ENCODE results near the gene CELSR2. TPM values are rescaled to one million over a fixed set of nuclear protein-coding genes. Genes with fewer than 3 reads are reported as not detected.

The CELSR2 gene
- total and polyA plus RNA-seq, 11 donors = 1.6 to 11.9 (median 7.4) TPM

DNA sequence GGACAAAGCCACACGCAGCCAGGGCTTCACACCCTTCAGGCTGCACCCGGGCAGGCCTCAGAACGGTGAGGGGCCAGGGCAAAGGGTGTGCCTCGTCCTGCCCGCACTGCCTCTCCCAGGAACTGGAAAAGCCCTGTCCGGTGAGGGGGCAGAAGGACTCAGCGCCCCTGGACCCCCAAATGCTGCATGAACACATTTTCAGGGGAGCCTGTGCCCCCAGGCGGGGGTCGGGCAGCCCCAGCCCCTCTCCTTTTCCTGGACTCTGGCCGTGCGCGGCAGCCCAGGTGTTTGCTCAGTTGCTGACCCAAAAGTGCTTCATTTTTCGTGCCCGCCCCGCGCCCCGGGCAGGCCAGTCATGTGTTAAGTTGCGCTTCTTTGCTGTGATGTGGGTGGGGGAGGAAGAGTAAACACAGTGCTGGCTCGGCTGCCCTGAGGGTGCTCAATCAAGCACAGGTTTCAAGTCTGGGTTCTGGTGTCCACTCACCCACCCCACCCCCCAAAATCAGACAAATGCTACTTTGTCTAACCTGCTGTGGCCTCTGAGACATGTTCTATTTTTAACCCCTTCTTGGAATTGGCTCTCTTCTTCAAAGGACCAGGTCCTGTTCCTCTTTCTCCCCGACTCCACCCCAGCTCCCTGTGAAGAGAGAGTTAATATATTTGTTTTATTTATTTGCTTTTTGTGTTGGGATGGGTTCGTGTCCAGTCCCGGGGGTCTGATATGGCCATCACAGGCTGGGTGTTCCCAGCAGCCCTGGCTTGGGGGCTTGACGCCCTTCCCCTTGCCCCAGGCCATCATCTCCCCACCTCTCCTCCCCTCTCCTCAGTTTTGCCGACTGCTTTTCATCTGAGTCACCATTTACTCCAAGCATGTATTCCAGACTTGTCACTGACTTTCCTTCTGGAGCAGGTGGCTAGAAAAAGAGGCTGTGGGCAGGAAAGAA, 25.5 kb downstream of the CELSR2 start:
- DNase-seq = no peak
- no peak overlapping the region for H3K4me3 ChIP-seq
- H3K27me3 ChIP-seq = no peaks in the 10 kb centered on the region
- peak overlapping the region in 1 of 12 donors; percentile 31 for H3K27ac ChIP-seq
- peaks cover 0 to 6% (median 0%) of the 10 kb centered on the region in 9 donors for H3K36me3 ChIP-seq
- peak in 1 of 4 donors; percentile 51 for ATAC-seq
- intact Hi-C loops (cut with DNase I) = loop anchor here in 6 of 10 donors (5.0 to 10.0 kb wide), 2 partner anchors 257 to 260 kb away; partner anchors contain the start of gene GPR61 (in 1 of the 6)
- 76 to 82% (median 81%) methylated on average over 23 to 24 of the region's 24 CpGs for WGBS, 4 donors
- no peaks in the 10 kb centered on the region for H3K9me3 ChIP-seq
- H3K4me1 ChIP-seq = peaks cover 0 to 7% (median 1%) of the 10 kb centered on the region in 12 donors
- TF ChIP-seq, protein P1, sequence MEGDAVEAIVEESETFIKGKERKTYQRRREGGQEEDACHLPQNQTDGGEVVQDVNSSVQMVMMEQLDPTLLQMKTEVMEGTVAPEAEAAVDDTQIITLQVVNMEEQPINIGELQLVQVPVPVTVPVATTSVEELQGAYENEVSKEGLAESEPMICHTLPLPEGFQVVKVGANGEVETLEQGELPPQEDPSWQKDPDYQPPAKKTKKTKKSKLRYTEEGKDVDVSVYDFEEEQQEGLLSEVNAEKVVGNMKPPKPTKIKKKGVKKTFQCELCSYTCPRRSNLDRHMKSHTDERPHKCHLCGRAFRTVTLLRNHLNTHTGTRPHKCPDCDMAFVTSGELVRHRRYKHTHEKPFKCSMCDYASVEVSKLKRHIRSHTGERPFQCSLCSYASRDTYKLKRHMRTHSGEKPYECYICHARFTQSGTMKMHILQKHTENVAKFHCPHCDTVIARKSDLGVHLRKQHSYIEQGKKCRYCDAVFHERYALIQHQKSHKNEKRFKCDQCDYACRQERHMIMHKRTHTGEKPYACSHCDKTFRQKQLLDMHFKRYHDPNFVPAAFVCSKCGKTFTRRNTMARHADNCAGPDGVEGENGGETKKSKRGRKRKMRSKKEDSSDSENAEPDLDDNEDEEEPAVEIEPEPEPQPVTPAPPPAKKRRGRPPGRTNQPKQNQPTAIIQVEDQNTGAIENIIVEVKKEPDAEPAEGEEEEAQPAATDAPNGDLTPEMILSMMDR (IDR thresholded peaks at IDR 0.05) = no peak
- TF ChIP-seq POLR2A (IDR thresholded peaks at IDR 0.05) = no peak

DNA sequence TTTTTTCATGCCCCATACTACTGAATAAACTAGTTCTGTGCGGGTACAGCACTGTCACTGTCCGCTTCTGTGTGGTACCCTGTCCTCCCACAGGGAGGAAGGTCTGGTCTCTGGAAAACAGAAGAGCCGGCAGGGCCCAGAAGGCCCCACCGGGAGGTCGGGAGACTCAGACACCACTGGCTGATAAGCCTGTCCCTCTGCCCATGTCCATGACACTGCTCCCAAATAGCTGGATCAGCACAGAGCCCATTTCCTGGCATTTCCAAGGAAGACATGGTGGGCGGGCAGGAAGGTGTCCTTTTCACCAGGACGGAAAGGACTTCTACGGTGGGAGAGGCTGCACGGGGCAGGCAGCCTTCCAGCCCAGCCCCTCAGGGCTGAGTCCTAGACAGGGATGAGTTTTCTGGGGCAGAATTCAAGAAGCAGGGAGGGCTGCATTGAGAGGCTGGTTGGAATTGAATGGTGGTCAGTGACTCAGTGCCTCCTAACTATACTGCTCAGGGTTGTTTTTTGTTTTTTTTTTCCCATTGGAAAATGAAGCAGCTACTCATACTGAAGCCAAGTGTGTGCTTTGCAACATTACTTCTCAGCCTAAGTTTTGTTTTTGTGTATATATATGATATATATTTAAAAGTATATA, 26.5 kb downstream of the CELSR2 start:
- no peak overlapping the region for H3K4me3 ChIP-seq
- no peak for DNase-seq
- no peak for ATAC-seq
- H3K27me3 ChIP-seq = no peaks in the 10 kb centered on the region
- H3K4me1 ChIP-seq = peaks cover 0 to 7% (median 1%) of the 10 kb centered on the region in 12 donors
- no peak overlapping the region for H3K27ac ChIP-seq
- no peaks in the 10 kb centered on the region for H3K9me3 ChIP-seq
- 53 to 69% (median 58%) methylated on average over 9 of the region's 9 CpGs for WGBS, 4 donors
- peaks cover 0 to 9% (median 0%) of the 10 kb centered on the region in 9 donors for H3K36me3 ChIP-seq
- TF ChIP-seq, protein P1 (IDR thresholded peaks at IDR 0.05) = no peak
- no peak for TF ChIP-seq POLR2A (IDR thresholded peaks at IDR 0.05)
- intact Hi-C loops (cut with DNase I) = loop anchor here in 8 of 10 donors (2.0 to 10.0 kb wide), 4 partner anchors 123 to 259 kb away; partner anchors contain the start of gene GPR61 (in 1 of the 8)

DNA sequence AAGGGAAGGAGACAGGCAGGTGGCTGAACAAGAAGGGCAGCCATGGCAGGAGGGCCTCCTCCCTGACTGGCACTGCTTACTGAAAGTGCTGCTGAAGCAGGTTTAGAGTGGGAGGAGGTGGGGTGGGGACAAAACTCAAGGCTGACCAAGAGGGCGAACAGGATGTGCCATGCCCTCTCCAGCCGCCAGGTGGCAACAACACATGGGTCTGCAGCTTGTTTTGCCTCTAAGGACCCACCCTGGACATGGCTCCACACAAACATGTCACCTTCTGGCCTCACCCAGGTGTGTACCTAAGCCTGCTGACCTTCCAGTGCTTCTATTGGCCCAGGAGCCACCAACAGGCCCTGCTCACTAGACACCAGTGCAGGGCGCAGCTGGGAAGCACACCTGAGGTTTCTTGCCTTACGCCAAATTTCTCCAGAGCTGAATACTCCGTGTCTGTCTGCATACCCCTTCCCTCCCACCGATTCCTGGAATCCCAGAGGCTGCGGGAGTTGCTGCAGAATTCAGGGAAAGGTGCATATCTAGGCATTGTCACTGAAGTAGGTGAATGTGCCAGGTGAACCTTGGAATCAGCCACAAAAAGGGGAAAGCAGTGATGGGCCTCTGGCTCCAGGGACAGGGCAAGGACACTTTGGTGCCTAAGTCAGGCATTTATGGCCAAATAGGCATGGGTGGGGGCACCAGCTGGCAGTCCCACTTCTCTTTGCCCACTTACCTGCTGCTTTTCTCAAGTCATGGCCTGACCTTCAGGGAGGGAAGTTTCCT, 28.3 kb downstream of the CELSR2 start:
- H3K36me3 ChIP-seq = peaks cover 0 to 9% (median 0%) of the 10 kb centered on the region in 9 donors
- WGBS, 4 donors = 68 to 75% (median 74%) methylated on average over 6 to 7 of the region's 7 CpGs
- H3K4me3 ChIP-seq = no peak overlapping the region
- H3K4me1 ChIP-seq = peaks cover 0 to 24% (median 7%) of the 10 kb centered on the region in 12 donors
- no peaks in the 10 kb centered on the region for H3K27me3 ChIP-seq
- peak; percentile 71 to 87 (median 76) for DNase-seq
- ATAC-seq = peak; percentile 42 to 81 (median 76)
- intact Hi-C loops (cut with DNase I) = loop anchor here in 9 of 10 donors (1.0 to 10.0 kb wide), 7 partner anchors 121 to 257 kb away; partner anchors contain the start of gene GPR61 (in 1 of the 9)
- TF ChIP-seq, protein P1 (IDR thresholded peaks at IDR 0.05) = peak; percentile 79 to 93 (median 88)
- TF ChIP-seq POLR2A (IDR thresholded peaks at IDR 0.05) = no peak
- no peak overlapping the region for H3K27ac ChIP-seq
- H3K9me3 ChIP-seq = no peaks in the 10 kb centered on the region
